GM19468 (cell line): ENCODE data around the gene EP300.

Experiments used
- ATAC-seq: cut with Tn5 transposase; IDR thresholded peaks from one replicate; pipeline ENCODE4 v1.9.1; 2021; ENCODE audit warnings: mild to moderate bottlenecking, moderate library complexity, moderate number of reproducible peaks; ENCODE audit not compliant: unreplicated experiment; ENCODE audit errors: extremely low read depth

EP300 gene

GRCh38 chr22:41201141-41201540 lies 108.7 kb downstream of the EP300 start:
- no peak for ATAC-seq

- ATAC-seq = no peak
These were observed 110.7 kb downstream of the EP300 start for GRCh38 chr22:41203118-41203517.

GRCh38 chr22:41204066-41204465 lies 111.7 kb downstream of the EP300 start:
- no peak for ATAC-seq

GRCh38 chr22:41204992-41205900 lies 112.9 kb downstream of the EP300 start, which contains the start of gene L3MBTL2:
TSS of gene L3MBTL2 (plus strand) at chr22:41205312. CDS start at chr22:41205363, 51 bp downstream.
- ATAC-seq = peak; percentile 76

- no peak for ATAC-seq
These were observed 114.3 kb downstream of the EP300 start for GRCh38 chr22:41206719-41207118.

- no peak for ATAC-seq
These were observed 123.0 kb downstream of the EP300 start for GRCh38 chr22:41215409-41215808.

GRCh38 chr22:41215926-41216325 lies 123.5 kb downstream of the EP300 start:
- no peak for ATAC-seq

GRCh38 chr22:41216984-41217383 lies 124.6 kb downstream of the EP300 start:
- ATAC-seq = no peak

GRCh38 chr22:41217553-41218157 lies 125.3 kb downstream of the EP300 start:
- peak; percentile 26 for ATAC-seq

- no peak for ATAC-seq
These were observed 130.6 kb downstream of the EP300 start for GRCh38 chr22:41222846-41223507.

GRCh38 chr22:41223535-41223934 lies 131.1 kb downstream of the EP300 start:
- ATAC-seq = no peak

- no peak for ATAC-seq
These were observed 134.6 kb downstream of the EP300 start for GRCh38 chr22:41226723-41227655.

GRCh38 chr22:41229215-41229614 lies 136.8 kb downstream of the EP300 start:
- ATAC-seq = no peak
